ENCODE data around the gene OXER1. TPM values are rescaled to one million over a fixed set of nuclear protein-coding genes. Genes with fewer than 3 reads are reported as not detected.
A peak's percentile ranks its signal among the peaks of the same experiment; 100 is the strongest.

OXER1 gene
- total and polyA plus RNA-seq, 2 of the 13 experiments (the other 11 are each of a cell fraction or from before 2014, with no cell fraction given), result 8.0 to 9.0 TPM

- 0 out of 2 replicates have a peak, but pooled peaks have one; percentile 80 for TF ChIP-seq AKNA (CRISPR knock-in tag; IDR thresholded peaks at IDR 0.05; ENCODE audit: borderline replicate concordance)
- TF ChIP-seq AGO1 (IDR thresholded peaks at IDR 0.05; ENCODE audit: low read depth, low read length, poor library complexity, severe bottlenecking), result peak; percentile 71
- TF ChIP-seq MYPOP (CRISPR knock-in tag; IDR thresholded peaks at IDR 0.05), result peak; percentile 99
- peak; percentile 82 for TF ChIP-seq SP4 (CRISPR knock-in tag; IDR thresholded peaks at IDR 0.05)
- TF ChIP-seq SETDB1 (CRISPR knock-in tag; IDR thresholded peaks at IDR 0.05; ENCODE audit: borderline replicate concordance), result no peak
- peak; percentile 66; the same call in 1 of the 2 replicates for TF ChIP-seq ZBTB3 (CRISPR knock-in tag; IDR thresholded peaks at IDR 0.05; ENCODE audit: borderline replicate concordance, low read depth)
- peak; percentile 76; the same call in 1 of the 2 replicates for TF ChIP-seq ARID5B (CRISPR knock-in tag; IDR thresholded peaks at IDR 0.05)
- TF ChIP-seq ZFAT (CRISPR knock-in tag; conservative IDR thresholded peaks at IDR 0.05), result peak; percentile 96
- TF ChIP-seq GZF1 (CRISPR knock-in tag; IDR thresholded peaks at IDR 0.05), result peak; percentile 48; the same call in 1 of the 2 replicates
- TF ChIP-seq ATF2 (CRISPR knock-in tag; IDR thresholded peaks at IDR 0.05), result peak; percentile 91
- peak; percentile 93 for TF ChIP-seq FLYWCH1 (CRISPR knock-in tag; IDR thresholded peaks at IDR 0.05)
- TF ChIP-seq ZNF343 (CRISPR knock-in tag; IDR thresholded peaks at IDR 0.05), result peak; percentile 96
- TF ChIP-seq HMGA1 (CRISPR knock-in tag; conservative IDR thresholded peaks at IDR 0.05), result no peak
- TF ChIP-seq SRF (IDR thresholded peaks at IDR 0.05; ENCODE audit: low read depth, low read length), result peak; percentile 75; the same call in 1 of the 2 replicates
- peak; percentile 99 for TF ChIP-seq CEBPG (CRISPR knock-in tag; IDR thresholded peaks at IDR 0.05)
- peak; percentile 61; the same call in 1 of the 2 replicates for TF ChIP-seq CENPBD1 (CRISPR knock-in tag; IDR thresholded peaks at IDR 0.05; ENCODE audit: borderline replicate concordance, low read depth)
Measured at GRCh38 chr2:42810121-42810970, 46.4 kb upstream of the OXER1 start (continued).
